CD14-positive monocyte (primary cell): Measurements from ENCODE around the gene APEX1. TPM values are rescaled to one million over a fixed set of nuclear protein-coding genes. Genes with fewer than 3 reads are reported as not detected.
A peak's percentile ranks its signal among the peaks of the same experiment; 100 is the strongest.

ENCODE experiments used
- DNase-seq, 3 donors: peaks; one replicate each; pipeline ENCODE4 v3.0.0-alpha.2; 2011 to 2022
- H2AFZ ChIP-seq: 2 replicates; pipeline ENCODE4 v1.6.0; 2012; ENCODE audit warnings: mild to moderate bottlenecking, low read depth, low read length, inconsistent platforms; ENCODE audit not compliant: insufficient read depth, poor library complexity, severe bottlenecking
- H3K27ac ChIP-seq, 2 donors: 1 replicate in 1 of 2; 2 replicates in 1 of 2; pipeline ENCODE4 v1.5.1; 2012 to 2013; ENCODE audit warnings: low read length in 2 of 2, control low read depth in 1 of 2, inconsistent platforms in 1 of 2, low read depth in 1 of 2, mild to moderate bottlenecking in 1 of 2
- H3K27me3 ChIP-seq, 2 donors: one replicate each; pipeline versions ENCODE4 v1.6.0 to v1.6.1; 2011 to 2013; ENCODE audit warnings: low read length in 2 of 2; ENCODE audit not compliant: control insufficient read depth in 2 of 2, insufficient read depth in 2 of 2
- H3K36me3 ChIP-seq, 2 donors: replicated peaks in 1 of 2; 1 replicate in 1 of 2; 2 replicates in 1 of 2; pipeline versions ENCODE4 v1.5.1 to v1.6.1; 2012 to 2013; ENCODE audit warnings: low read length in 2 of 2, control low read depth in 1 of 2, inconsistent platforms in 1 of 2, mild to moderate bottlenecking in 1 of 2; ENCODE audit not compliant: insufficient read depth in 2 of 2, control insufficient read depth in 1 of 2
- H3K4me1 ChIP-seq, 2 donors: 1 replicate in 1 of 2; 2 replicates in 1 of 2; pipeline versions ENCODE4 v1.5.1 to v1.6.1; 2012 to 2013; ENCODE audit warnings: low read length in 2 of 2, control low read depth in 1 of 2, inconsistent platforms in 1 of 2, mild to moderate bottlenecking in 1 of 2, moderate library complexity in 1 of 2; ENCODE audit not compliant: insufficient read depth in 2 of 2, control insufficient read depth in 1 of 2
- H3K4me2 ChIP-seq: replicated peaks from 2 replicates; pipeline ENCODE3; 2012; ENCODE audit warnings: low read length, moderate library complexity, mild to moderate bottlenecking; ENCODE audit not compliant: poor library complexity, severe bottlenecking; ENCODE audit errors: extremely low read depth
- H3K4me3 ChIP-seq, 3 experiments: fragments of 200-600 bp in 1 of 3; sonication (generic) in 1 of 3; replicated peaks in 1 of 3; 1 replicate in 2 of 3; 2 replicates in 1 of 3; pipeline ENCODE4 v1.5.1; 2011 to 2013; ENCODE audit warnings: low read length in 3 of 3, mild to moderate bottlenecking in 3 of 3, control low read depth in 2 of 3, low read depth in 2 of 3, inconsistent platforms in 1 of 3, moderate library complexity in 1 of 3
- H3K79me2 ChIP-seq: 2 replicates; pipeline ENCODE4 v1.6.0; 2012; ENCODE audit warnings: mild to moderate bottlenecking, control low read depth, inconsistent platforms, low read length, moderate library complexity; ENCODE audit not compliant: insufficient read depth
- H3K9ac ChIP-seq: 2 replicates; pipeline ENCODE4 v1.6.0; 2017; ENCODE audit warnings: low read length, mild to moderate bottlenecking; ENCODE audit not compliant: insufficient read depth, poor library complexity, severe bottlenecking
- H3K9me3 ChIP-seq, 2 donors: replicated peaks in 1 of 2; 1 replicate in 1 of 2; 2 replicates in 1 of 2; pipeline versions ENCODE4 v1.5.1 to v1.6.1; 2012 to 2013; ENCODE audit warnings: low read length in 2 of 2, control low read depth in 1 of 2; ENCODE audit not compliant: control insufficient read depth in 1 of 2, insufficient read depth in 1 of 2
- H4K20me1 ChIP-seq: 2 replicates; pipeline ENCODE4 v1.6.0; 2012; ENCODE audit warnings: mild to moderate bottlenecking, low read length, control low read depth, moderate library complexity; ENCODE audit not compliant: insufficient read depth
- H3K27ac Mint-ChIP-seq, 7 donors: one replicate each; pipeline ENCODE4 v1.8.0; 2020; ENCODE audit warnings: mild to moderate bottlenecking in 7 of 7, mixed read lengths in 7 of 7, moderate library complexity in 6 of 7, inconsistent platforms in 2 of 7
- H3K27me3 Mint-ChIP-seq, 3 donors: one replicate each; pipeline ENCODE4 v1.8.0; 2021 to 2022; ENCODE audit warnings: low read depth in 3 of 3, mild to moderate bottlenecking in 3 of 3, mixed read lengths in 3 of 3, moderate library complexity in 3 of 3, inconsistent platforms in 1 of 3
- H3K36me3 Mint-ChIP-seq, 2 donors: one replicate each; pipeline ENCODE4 v1.8.0; 2020; ENCODE audit warnings: mixed read lengths in 2 of 2, inconsistent platforms in 1 of 2, mild to moderate bottlenecking in 1 of 2
- H3K4me1 Mint-ChIP-seq: one replicate; pipeline ENCODE4 v1.8.0; 2020; ENCODE audit warnings: mild to moderate bottlenecking, mixed read lengths
- H3K4me3 Mint-ChIP-seq, 2 donors: one replicate each; pipeline ENCODE4 v1.8.0; 2020; ENCODE audit warnings: mild to moderate bottlenecking in 2 of 2, mixed read lengths in 2 of 2, moderate library complexity in 1 of 2
- H3K9me3 Mint-ChIP-seq, 7 donors: one replicate each; pipeline ENCODE4 v1.8.0; 2020 to 2022; ENCODE audit warnings: mixed read lengths in 7 of 7, mild to moderate bottlenecking in 6 of 7, moderate library complexity in 6 of 7, inconsistent platforms in 2 of 7
- CTCF ChIP-seq: fragments of 200-600 bp; IDR thresholded peaks from one replicate; pipeline ENCODE4 v1.8.0; 2022; ENCODE audit warnings: antibody characterized with exemption, mild to moderate bottlenecking
- WGBS: methylation state at CpG from one replicate; pipeline ENCODE4 v1.1.5; 2013; ENCODE audit warnings: missing lambda C conversion rate; ENCODE audit not compliant: insufficient coverage; 5-methylcytosine and 5-hydroxymethylcytosine counted together
- intact Hi-C, 2 donors: fragments of 100-400 bp; cut with micrococcal nuclease; formaldehyde crosslinking; loops; one replicate each; pipeline versions ENCODE4 v1.15.0 to v1.15.1; 2023
- polyA plus RNA-seq, 3 donors: library from polyadenylated mRNA; depleted of rRNA in 1 of 3; unstranded in 2 of 3; stranded (reverse) in 1 of 3; fragments of 300-500 nt in 2 of 3; fragments of >200 nt in 1 of 3; fragmentation: Illumina TruSeq in 2 of 3; gene quantifications; 1 replicate in 2 of 3; 2 replicates in 1 of 3; pipeline ENCODE4 v1.2.3, GENCODE V29; 2012 to 2021

The APEX1 gene
- polyA plus RNA-seq, 3 donors: 69.7 to 208 (median 85.4) TPM

DNA sequence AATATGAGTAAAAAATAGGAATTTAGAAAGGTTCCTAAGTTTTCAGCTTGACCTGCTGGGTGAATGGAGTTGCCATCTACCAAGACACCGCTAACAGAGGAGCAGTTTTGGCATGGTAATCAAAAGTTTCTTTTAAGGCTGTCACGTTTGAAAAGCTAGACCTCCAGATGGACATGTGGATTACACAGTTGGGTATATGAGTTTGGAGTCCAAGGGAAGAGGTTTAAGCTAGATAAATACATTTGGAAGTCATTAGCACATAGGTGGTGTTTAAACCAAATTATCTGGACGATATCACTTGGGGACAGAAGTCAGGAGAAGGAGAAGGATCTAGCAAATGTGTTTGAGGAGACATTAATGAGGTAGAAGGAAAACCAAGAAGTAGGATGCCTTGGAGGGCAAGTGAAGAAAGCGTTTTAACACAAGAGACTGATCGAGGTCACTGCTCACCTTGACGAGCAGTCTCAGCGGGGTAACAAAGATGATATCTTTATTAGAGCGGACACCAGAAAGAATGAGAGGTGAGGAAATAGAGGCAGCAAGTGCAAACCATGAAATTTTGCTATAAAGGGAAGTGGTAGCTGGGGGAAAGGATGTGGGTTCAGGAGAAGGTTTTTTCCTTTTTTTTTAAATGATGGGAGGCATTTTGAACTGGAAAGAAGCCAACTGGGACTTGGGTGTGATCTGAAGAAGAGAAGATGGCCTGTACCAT, 31.8 kb downstream of the APEX1 start:
- no peaks in the 10 kb centered on the region for H4K20me1 ChIP-seq
- H3K79me2 ChIP-seq: no peaks in the 10 kb centered on the region
- H3K9ac ChIP-seq: no peak overlapping the region
- Mint-ChIP-seq H3K4me3 (peak overlapping the region in 1 of 2 donors; percentile 52), H3K9me3 (peaks cover 0 to 2% (median 0%) of the 10 kb centered on the region in 7 donors), H3K27me3 (peaks cover 0 to 2% (median 0%) of the 10 kb centered on the region in 3 donors), H3K27ac (peak overlapping the region in 2 of 7 donors; percentile 6 to 84), H3K36me3 (peaks cover 0 to 3% of the 10 kb centered on the region in 2 donors), H3K4me1 (peaks cover 46% of the 10 kb centered on the region)
- H2AFZ ChIP-seq: no peak overlapping the region
- H3K27ac ChIP-seq: no peak overlapping the region
- no peak overlapping the region for H3K4me2 ChIP-seq
- H3K9me3 ChIP-seq: no peaks in the 10 kb centered on the region
- no peak overlapping the region for H3K4me3 ChIP-seq
- no peaks in the 10 kb centered on the region for H3K36me3 ChIP-seq
- peak in 1 of 3 donors; percentile 27 for DNase-seq
- H3K4me1 ChIP-seq: peaks cover 35 to 43% of the 10 kb centered on the region in 2 donors
- intact Hi-C loops: loop anchor here in 1 of 2 donors (5.0 kb wide), 1 partner anchor 55 kb away; no protein-coding TSS in a partner anchor
- WGBS: 21% methylated on average over 8 of the region's 8 CpGs
- H3K27me3 ChIP-seq: no peaks in the 10 kb centered on the region
- TF ChIP-seq CTCF: no peak

DNA sequence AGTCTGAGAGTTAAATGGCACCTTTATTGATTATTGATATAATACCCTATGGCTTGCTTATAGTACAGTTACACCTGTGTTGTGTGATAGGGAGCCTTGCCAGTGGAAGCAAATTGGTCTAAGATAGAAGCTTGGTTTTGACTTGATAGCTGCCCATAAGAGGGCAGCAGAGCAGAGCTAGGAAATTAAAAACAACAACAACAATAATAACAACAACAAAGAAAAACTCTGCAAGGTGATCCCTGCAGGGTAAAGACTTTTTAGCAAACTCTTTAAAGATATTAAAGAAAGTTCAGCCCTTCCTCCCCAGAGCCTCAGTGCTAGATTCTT, 32.3 kb downstream of the APEX1 start:
- H4K20me1 ChIP-seq: no peaks in the 10 kb centered on the region
- intact Hi-C loops: loop anchor here in 1 of 2 donors (5.0 kb wide), 1 partner anchor 55 kb away; no protein-coding TSS in a partner anchor
- H2AFZ ChIP-seq: no peak overlapping the region
- peak overlapping the region in 1 of 2 donors; percentile 52 for H3K4me3 Mint-ChIP-seq
- no peaks in the 10 kb centered on the region for H3K27me3 ChIP-seq
- H3K4me1 Mint-ChIP-seq: peaks cover 48% of the 10 kb centered on the region
- no peak overlapping the region for H3K27ac ChIP-seq
- peak overlapping the region in 1 of 7 donors; percentile 84 for H3K27ac Mint-ChIP-seq
- H3K27me3 Mint-ChIP-seq: peaks cover 0 to 2% (median 0%) of the 10 kb centered on the region in 3 donors
- no peak overlapping the region for H3K4me3 ChIP-seq
- H3K36me3 ChIP-seq: no peaks in the 10 kb centered on the region
- H3K79me2 ChIP-seq: no peaks in the 10 kb centered on the region
- TF ChIP-seq CTCF: no peak
- no peak for DNase-seq
- H3K9me3 ChIP-seq: no peaks in the 10 kb centered on the region
- no peak overlapping the region for H3K4me2 ChIP-seq
- H3K9ac ChIP-seq: no peak overlapping the region
- no peaks in the 10 kb centered on the region for H3K36me3 Mint-ChIP-seq
- peaks cover 35 to 46% of the 10 kb centered on the region in 2 donors for H3K4me1 ChIP-seq
- peaks cover 0 to 2% (median 0%) of the 10 kb centered on the region in 7 donors for H3K9me3 Mint-ChIP-seq
